D721Med (cell line): Measurements from ENCODE around the gene SNORC.

Experiments used
- DNase-seq: peaks from one replicate; pipeline ENCODE4 v3.0.0; 2011; ENCODE audit warnings: low spot score; ENCODE audit not compliant: insufficient read length
- FAIRE-seq: peaks from 2 replicates; lab custom pipeline; 2011; peaks lifted over from hg19 to GRCh38; lab: Jason Lieb, UNC
- CTCF ChIP-seq: IDR thresholded peaks from 2 replicates; pipeline ENCODE4 v1.5.1; 2012; ENCODE audit warnings: mild to moderate bottlenecking, control low read depth; ENCODE audit not compliant: insufficient read depth; ENCODE audit errors: missing control alignments

The SNORC gene

DNA sequence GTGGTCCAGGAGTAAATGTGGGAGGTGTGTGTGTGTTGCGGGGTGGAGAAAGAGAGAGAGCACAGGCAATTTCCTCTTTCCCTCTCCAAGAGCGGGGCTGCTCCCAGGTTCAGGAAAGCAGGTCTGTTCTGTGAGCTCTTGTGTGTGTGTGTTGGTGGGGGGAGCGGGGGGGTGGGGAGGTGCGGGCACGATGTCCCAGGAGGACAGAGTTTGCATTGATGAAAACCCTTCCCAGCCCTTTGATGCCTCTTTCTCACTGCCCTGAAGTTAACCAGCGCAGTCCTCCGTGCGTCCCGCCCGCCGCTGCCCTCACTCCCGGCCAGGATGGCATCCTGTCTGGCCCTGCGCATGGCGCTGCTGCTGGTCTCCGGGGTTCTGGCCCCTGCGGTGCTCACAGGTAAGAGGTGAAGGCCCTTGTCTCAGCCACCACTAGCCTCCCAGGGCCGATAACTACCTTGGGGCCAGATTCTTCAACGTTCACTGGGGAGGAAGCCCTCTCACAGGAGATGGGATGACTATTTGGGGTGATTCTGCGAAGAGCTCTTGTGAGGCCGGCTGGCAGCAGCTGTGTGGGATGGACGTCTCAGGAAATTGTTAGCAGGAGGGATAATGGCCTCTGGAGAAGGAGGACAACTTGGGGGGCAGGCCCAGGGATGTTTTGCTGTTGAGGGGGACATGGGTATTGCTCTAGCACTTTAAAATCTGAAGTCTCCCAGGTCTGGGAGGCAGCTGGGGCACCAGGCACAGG is at the start of gene SNORC:
SNORC (plus strand) TSS at position 247 of the 748 bp plus-strand sequence; CDS start at position 325, 78 bp downstream.
- no peak for DNase-seq
- FAIRE-seq, result no peak
- TF ChIP-seq CTCF, result no peak

GRCh38 chr2:232829988-232830387 is 40.1 kb upstream of the SNORC start:
- FAIRE-seq (no peak), DNase-seq (no peak)
- TF ChIP-seq CTCF, result no peak

DNA sequence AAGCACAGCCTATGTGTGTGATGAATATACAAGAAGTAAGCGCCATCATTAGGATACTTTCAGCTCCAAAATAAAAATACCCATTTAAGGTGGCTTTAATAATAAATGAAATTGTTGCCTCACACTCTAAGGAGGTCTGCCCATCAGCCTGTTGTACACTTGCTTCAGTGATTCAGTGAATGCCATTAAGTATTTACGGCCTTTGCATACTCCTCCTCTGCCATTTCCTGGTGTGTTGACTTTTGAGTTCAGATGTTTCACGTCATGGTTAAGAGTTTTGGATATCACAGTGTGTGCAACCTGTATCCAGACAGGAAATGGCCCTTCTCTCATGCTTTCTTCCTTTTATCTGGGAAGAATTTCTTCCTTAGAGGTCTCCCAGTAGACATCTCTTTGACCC is 38.6 kb upstream of the SNORC start:
- no peak for DNase-seq
- no peak for FAIRE-seq
- no peak for TF ChIP-seq CTCF

- no peak for FAIRE-seq
Measured at GRCh38 chr2:232833830-232834229, 36.2 kb upstream of the SNORC start.

GRCh38 chr2:232835687-232836208 is 34.3 kb upstream of the SNORC start:
- TF ChIP-seq CTCF, result no peak
- DNase-seq (no peak), FAIRE-seq (no peak)

More at GRCh38 chr2:232833830-232834229, 36.2 kb upstream of the SNORC start:
- TF ChIP-seq CTCF, result no peak
- no peak for DNase-seq

GRCh38 chr2:232836934-232837333 is 33.1 kb upstream of the SNORC start:
- FAIRE-seq (no peak), DNase-seq (no peak)
- no peak for TF ChIP-seq CTCF

GRCh38 chr2:232838406-232838874 is 31.6 kb upstream of the SNORC start:
- FAIRE-seq, result no peak
- DNase-seq, result no peak
- TF ChIP-seq CTCF, result no peak
